Activated CD8-positive, alpha-beta memory T cell treated with anti-CD3 and anti-CD28 coated beads for 48 hours (primary cell): ENCODE data around the gene TXLNB.

ENCODE experiments used
- DNase-seq, 3 experiments: peaks; one replicate each; pipeline ENCODE4 v3.0.0-alpha.2; 2020; ENCODE audit warnings: low read depth in 2 of 3, low spot score in 2 of 3

Gene TXLNB

GRCh38 chr6:139291813-139292619 is at the start of gene TXLNB:
TSS of gene TXLNB (minus strand) at chr6:139291998. CDS start at chr6:139288899, 3,099 bp downstream.
- DNase-seq = peak in 2 of 3 experiments; percentile 48 to 55

- no peak for DNase-seq
These were observed 49.3 kb upstream of the TXLNB start for GRCh38 chr6:139341060-139341459.

- DNase-seq = no peak
These were observed 47.0 kb upstream of the TXLNB start for GRCh38 chr6:139338795-139339194.

GRCh38 chr6:139337830-139338229 is 46.0 kb upstream of the TXLNB start:
- no peak for DNase-seq

- DNase-seq = no peak
These were observed 45.2 kb upstream of the TXLNB start for GRCh38 chr6:139337001-139337400.

- DNase-seq = no peak
These were observed 44.7 kb upstream of the TXLNB start for GRCh38 chr6:139336488-139336887.

- no peak for DNase-seq
These were observed 43.8 kb upstream of the TXLNB start for GRCh38 chr6:139335447-139336210.

- DNase-seq = no peak
These were observed 43.1 kb upstream of the TXLNB start for GRCh38 chr6:139334806-139335446.

- DNase-seq = no peak
These were observed 39.2 kb upstream of the TXLNB start for GRCh38 chr6:139330826-139331500.

- DNase-seq = no peak
These were observed 38.5 kb upstream of the TXLNB start for GRCh38 chr6:139330306-139330705.

GRCh38 chr6:139329224-139329623 is 37.4 kb upstream of the TXLNB start:
- no peak for DNase-seq

GRCh38 chr6:139327038-139327437 is 35.2 kb upstream of the TXLNB start:
- DNase-seq = no peak

- DNase-seq = no peak
These were observed 33.9 kb upstream of the TXLNB start for GRCh38 chr6:139325686-139326085.

GRCh38 chr6:139325125-139325524 is 33.3 kb upstream of the TXLNB start:
- no peak for DNase-seq

GRCh38 chr6:139324301-139324555 is 32.4 kb upstream of the TXLNB start:
- DNase-seq = no peak

- DNase-seq = peak; percentile 38 to 53 (median 48)
These were observed 31.9 kb upstream of the TXLNB start for GRCh38 chr6:139323511-139324300.

- no peak for DNase-seq
These were observed 28.3 kb upstream of the TXLNB start for GRCh38 chr6:139320081-139320480.

- DNase-seq = no peak
These were observed 25.0 kb upstream of the TXLNB start for GRCh38 chr6:139316622-139317317.

- no peak for DNase-seq
These were observed 22.2 kb upstream of the TXLNB start for GRCh38 chr6:139313784-139314545.
